HG02678 (cell line): ENCODE data around the gene DIS3L2.
"Not testable (repeated sequence)": the region's sequence is repeated elsewhere in the genome, so short reads cannot be mapped to it uniquely, and the experiment has no call there.

Source experiments
- ATAC-seq: cut with Tn5 transposase; IDR thresholded peaks from one replicate; pipeline ENCODE4 v1.9.1; 2021; ENCODE audit warnings: mild to moderate bottlenecking, moderate library complexity; ENCODE audit not compliant: unreplicated experiment

DIS3L2 gene

DNA sequence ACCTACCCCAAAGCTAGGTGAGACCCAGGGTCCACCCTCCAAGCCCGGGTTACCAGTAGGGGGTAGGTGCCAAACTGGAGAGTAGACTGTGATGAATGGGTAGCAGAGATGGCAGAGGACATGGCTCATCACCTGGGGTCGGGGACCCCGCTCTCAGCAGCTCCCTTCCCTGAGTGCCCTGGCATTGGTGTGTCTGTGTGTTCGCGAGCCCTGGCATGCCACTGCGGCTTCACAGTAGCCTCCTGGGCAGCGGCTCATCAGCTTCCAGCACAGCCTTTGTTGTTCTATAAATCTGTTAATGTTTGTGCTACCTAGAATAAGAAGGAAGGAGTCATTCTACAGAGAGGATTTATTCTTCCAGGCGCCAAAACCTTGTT is 354.4 kb downstream of the DIS3L2 start:
- no peak for ATAC-seq

GRCh38 chr2:232316461-232317330 is 355.2 kb downstream of the DIS3L2 start:
- ATAC-seq, result no peak

- ATAC-seq, result no peak
These were observed 356.8 kb downstream of the DIS3L2 start for GRCh38 chr2:232318169-232318855.

DNA sequence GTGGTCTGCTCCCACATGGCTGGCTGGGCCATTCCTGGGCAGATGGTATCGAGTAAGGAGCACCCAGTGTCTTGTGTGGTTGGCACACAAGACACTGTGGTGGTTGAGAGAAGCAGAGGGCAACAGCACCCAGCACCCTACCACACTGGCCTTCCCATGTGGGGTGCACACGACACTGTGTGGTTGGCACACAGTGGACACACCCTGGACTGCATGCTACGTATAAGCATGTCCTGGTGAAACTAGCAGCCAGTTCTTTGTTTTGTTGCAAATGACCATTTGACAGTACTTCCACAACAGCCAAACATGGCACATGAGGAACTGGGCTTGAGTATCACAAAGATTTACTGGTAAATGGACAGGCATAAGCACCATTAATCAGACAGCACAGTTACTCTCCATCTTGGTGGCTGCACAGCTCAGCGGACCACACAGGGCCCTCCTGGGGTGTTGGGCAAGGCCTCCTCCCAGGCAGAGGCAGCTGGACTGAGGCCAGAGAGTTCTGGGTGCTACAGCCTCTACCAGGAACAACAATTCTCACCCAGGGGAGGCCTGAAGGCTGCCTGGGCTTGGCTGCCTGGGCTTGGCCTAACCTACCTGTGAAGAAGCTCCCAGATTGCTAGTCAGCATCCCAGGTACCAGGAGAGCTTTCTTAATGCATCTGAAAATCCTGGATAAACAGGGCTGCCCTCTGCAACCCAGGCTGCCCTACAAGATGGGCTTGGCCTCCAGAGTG is 357.7 kb downstream of the DIS3L2 start:
- no peak for ATAC-seq

GRCh38 chr2:232319803-232320442 is 358.4 kb downstream of the DIS3L2 start:
- ATAC-seq, result no peak

- no peak for ATAC-seq
These were observed 358.9 kb downstream of the DIS3L2 start for GRCh38 chr2:232320443-232320803.

DNA sequence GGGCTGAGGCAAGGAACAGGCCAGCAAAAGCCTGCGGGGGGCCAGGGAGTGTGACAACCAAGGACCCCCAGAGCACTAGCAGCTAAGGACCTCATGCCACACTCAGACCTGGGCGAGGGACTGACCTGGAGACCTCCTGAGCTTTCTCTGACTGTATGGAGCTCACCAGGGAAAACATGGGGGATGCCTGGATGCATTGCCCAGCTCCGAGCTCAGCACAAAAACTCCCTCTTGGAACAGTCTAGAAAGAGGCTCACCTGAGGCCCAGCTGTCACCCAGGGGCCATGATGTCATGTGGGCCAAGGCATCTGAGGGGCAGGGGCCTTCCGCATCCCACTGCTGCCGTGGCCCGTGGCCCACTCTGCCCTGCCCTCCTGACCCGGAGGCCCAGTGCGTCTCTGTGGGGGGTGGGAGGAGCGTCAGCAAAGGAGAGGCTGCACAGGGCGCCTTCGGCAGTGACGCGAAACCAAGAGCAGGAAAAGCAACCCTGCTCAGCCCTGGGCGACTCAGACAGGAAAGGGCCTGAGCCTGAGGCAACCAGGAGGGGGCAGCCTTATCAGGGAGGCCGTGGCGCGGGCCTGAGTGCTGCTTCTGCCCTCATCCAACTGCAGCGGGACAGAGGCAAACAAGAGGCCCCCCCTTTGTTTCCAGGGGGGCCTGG is 359.8 kb downstream of the DIS3L2 start:
- no peak for ATAC-seq

GRCh38 chr2:232321817-232322559 is 360.5 kb downstream of the DIS3L2 start:
- ATAC-seq, result no peak

- no peak for ATAC-seq
These were observed 361.2 kb downstream of the DIS3L2 start for GRCh38 chr2:232322560-232323327.

DNA sequence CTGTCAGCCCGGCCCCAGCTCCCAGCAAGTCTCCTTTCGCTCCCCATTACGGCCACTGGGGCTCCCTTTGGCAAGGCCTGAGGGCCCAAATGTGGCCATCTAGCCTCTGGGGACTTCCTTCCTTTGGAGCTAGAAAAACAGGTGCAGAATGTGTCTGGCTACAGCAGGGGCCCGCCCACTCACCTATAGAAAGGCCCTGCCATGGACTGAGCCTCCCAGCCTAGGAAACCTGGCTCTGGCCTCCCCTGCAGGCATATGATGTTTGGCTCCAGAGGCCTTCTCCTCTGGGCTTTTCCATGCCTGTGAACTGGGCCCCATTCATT is 361.8 kb downstream of the DIS3L2 start:
- no peak for ATAC-seq

DNA sequence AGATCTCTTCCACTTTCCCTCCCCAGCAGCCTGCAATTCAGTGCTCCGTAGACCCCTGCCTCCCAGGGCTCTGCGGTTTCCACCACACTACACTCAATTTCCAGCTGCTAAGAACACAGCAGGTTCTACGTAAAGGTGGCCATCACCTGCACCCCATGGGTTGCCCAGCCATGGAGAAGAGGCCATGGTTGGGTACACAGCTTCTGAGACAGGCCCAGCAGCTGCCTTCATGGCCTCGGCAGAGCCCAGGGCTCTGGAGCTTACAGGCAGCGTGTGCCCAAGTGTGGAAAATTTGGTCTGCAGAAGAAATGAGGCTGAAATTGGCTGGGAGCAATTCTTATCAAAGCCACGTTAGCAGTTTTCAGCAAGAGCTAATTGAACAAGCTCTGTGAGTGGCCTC is 362.5 kb downstream of the DIS3L2 start:
- ATAC-seq, result not testable (repeated sequence)

GRCh38 chr2:232324778-232325177 is 363.3 kb downstream of the DIS3L2 start:
- no peak for ATAC-seq

GRCh38 chr2:232325324-232326273 is 364.1 kb downstream of the DIS3L2 start:
- no peak for ATAC-seq

- ATAC-seq, result not testable (repeated sequence)
These were observed 365.0 kb downstream of the DIS3L2 start for GRCh38 chr2:232326274-232327104.

DNA sequence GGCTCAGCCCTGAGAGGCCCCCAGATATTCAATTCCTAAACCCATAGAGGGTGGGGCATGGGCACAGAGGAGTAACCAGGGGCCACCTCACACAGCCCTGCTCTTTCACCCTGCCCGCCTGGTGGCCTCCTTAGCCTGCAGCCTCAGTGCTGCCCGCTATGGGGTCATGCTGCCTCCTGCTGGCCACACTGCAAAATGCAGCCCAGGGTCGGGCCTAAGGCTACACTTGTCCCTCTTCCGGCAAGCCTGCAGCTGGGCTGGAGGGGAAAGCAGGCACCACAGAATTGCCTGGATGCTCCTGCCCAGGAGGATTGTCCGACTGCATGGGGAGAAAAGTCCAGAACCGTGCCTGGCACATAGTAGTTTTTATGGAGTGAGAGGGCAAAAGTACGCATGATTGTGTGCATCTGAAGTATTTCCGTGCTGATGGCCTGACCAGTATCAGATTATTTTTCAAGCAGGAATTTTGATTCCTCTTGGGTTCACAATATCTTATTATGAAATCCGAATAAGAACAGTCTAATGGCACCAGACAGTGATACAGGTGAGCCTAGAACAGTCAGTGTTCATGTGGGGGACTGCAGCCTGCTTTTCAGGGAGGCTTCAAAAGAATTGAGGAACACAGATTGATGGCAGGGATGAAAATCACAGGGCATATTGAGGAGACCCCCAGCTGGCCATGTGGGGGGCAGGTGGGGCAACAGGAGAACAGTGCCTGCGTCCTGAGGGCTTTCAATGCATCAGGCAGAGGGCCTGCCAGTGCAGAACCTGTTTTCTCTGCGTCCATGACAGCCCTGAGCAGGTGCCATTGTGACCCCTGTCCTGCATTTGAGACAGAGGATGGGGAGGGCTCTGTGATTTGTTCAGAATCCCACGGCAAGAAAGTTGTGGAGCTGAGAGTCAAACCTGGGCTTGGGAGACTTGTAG is 365.9 kb downstream of the DIS3L2 start:
- ATAC-seq, result no peak

- no peak for ATAC-seq
These were observed 366.5 kb downstream of the DIS3L2 start for GRCh38 chr2:232328032-232328422.
